IPS DF 6.9 (cell line): Measurements from ENCODE around the gene CBX2.
A peak's percentile ranks its signal among the peaks of the same experiment; 100 is the strongest.

ENCODE experiments used
- DNase-seq: peaks from one replicate; pipeline ENCODE4 v3.0.0-alpha.2; 2013; ENCODE audit warnings: low read depth, low spot score
- H3K27ac ChIP-seq: one replicate; pipeline ENCODE4 v1.5.1; 2013; ENCODE audit warnings: low read length, control low read depth
- H3K27me3 ChIP-seq: 2 replicates; pipeline ENCODE4 v1.6.1; 2013; ENCODE audit warnings: mild to moderate bottlenecking, low read length; ENCODE audit not compliant: control insufficient read depth, insufficient read depth
- H3K36me3 ChIP-seq: 2 replicates; pipeline ENCODE4 v1.6.1; 2013; ENCODE audit warnings: low read length; ENCODE audit not compliant: control insufficient read depth, insufficient read depth
- H3K4me1 ChIP-seq: 2 replicates; pipeline ENCODE4 v1.6.1; 2013; ENCODE audit warnings: low read length; ENCODE audit not compliant: control insufficient read depth, insufficient read depth
- H3K4me3 ChIP-seq: 2 replicates; pipeline ENCODE4 v1.5.1; 2013; ENCODE audit warnings: mild to moderate bottlenecking, low read length
- H3K9me3 ChIP-seq: 2 replicates; pipeline ENCODE4 v1.6.1; 2013; ENCODE audit warnings: low read length, inconsistent platforms; ENCODE audit not compliant: control insufficient read depth, insufficient read depth
- WGBS: extraction: QIAGEN DNeasy Blood & Tissue Kit; methylation state at CpG from one replicate; pipeline ENCODE4 v1.1.7; 2013; ENCODE audit warnings: mixed read lengths, missing lambda C conversion rate; ENCODE audit not compliant: insufficient read length, insufficient coverage; 5-methylcytosine and 5-hydroxymethylcytosine counted together

CBX2 gene

GRCh38 chr17:79777894-79778503 lies at the start of gene CBX2:
Gene CBX2, plus strand, starts transcription at chr17:79778148. Its CDS starts 88 bp downstream, at chr17:79778236.
- Histone ChIP-seq H3K27me3 (no peaks in the 10 kb centered on the region), H3K9me3 (no peaks in the 10 kb centered on the region), H3K36me3 (peaks cover 26% of the 10 kb centered on the region), H3K27ac (no peak within 1 kb of the TSS), H3K4me3 (peak within 1 kb of the TSS; percentile 99), H3K4me1 (peaks cover 1% of the 10 kb centered on the region; the same call in 1 of the 2 replicates)
- no CpG with 5 or more reads among the region's 96 CpGs for WGBS
- no peak for DNase-seq

GRCh38 chr17:79728169-79728907 lies 49.6 kb upstream of the CBX2 start:
- Histone ChIP-seq H3K4me1 (no peaks in the 10 kb centered on the region), H3K9me3 (no peaks in the 10 kb centered on the region), H3K27ac (no peak overlapping the region), H3K4me3 (no peak overlapping the region), H3K27me3 (no peaks in the 10 kb centered on the region), H3K36me3 (no peaks in the 10 kb centered on the region)
- WGBS: no CpG with 5 or more reads among the region's 22 CpGs
- DNase-seq: peak; percentile 83

- H3K27me3 ChIP-seq: no peaks in the 10 kb centered on the region
- DNase-seq: no peak
- no peaks in the 10 kb centered on the region for H3K36me3 ChIP-seq
- H3K4me1 ChIP-seq: no peaks in the 10 kb centered on the region
- no CpG with 5 or more reads among the region's 26 CpGs for WGBS
- no peak overlapping the region for H3K4me3 ChIP-seq
- H3K9me3 ChIP-seq: no peaks in the 10 kb centered on the region
- H3K27ac ChIP-seq: no peak overlapping the region
Measured at GRCh38 chr17:79728908-79729471, 49.0 kb upstream of the CBX2 start.

- H3K4me1 ChIP-seq: no peaks in the 10 kb centered on the region
- no peak for DNase-seq
- no peaks in the 10 kb centered on the region for H3K36me3 ChIP-seq
- H3K9me3 ChIP-seq: no peaks in the 10 kb centered on the region
- no peak overlapping the region for H3K4me3 ChIP-seq
- WGBS: no CpG with 5 or more reads among the region's 12 CpGs
- no peak overlapping the region for H3K27ac ChIP-seq
- no peaks in the 10 kb centered on the region for H3K27me3 ChIP-seq
Measured at GRCh38 chr17:79729761-79730160, 48.2 kb upstream of the CBX2 start.

GRCh38 chr17:79730437-79730768 lies 47.5 kb upstream of the CBX2 start:
- H3K36me3 ChIP-seq: no peaks in the 10 kb centered on the region
- H3K4me3 ChIP-seq: no peak overlapping the region
- H3K27ac ChIP-seq: no peak overlapping the region
- no peaks in the 10 kb centered on the region for H3K9me3 ChIP-seq
- WGBS: no CpG with 5 or more reads among the region's 5 CpGs
- no peak for DNase-seq
- H3K27me3 ChIP-seq: no peaks in the 10 kb centered on the region
- no peaks in the 10 kb centered on the region for H3K4me1 ChIP-seq

- no peak within 1 kb of the TSS for H3K4me3 ChIP-seq
Measured at GRCh38 chr17:79730769-79731483, 47.0 kb upstream of the CBX2 start, which contains the start of gene ENPP7. Gene ENPP7, plus strand, starts transcription at chr17:79730943. Its CDS starts 197 bp downstream, at chr17:79731140.

GRCh38 chr17:79732254-79732653 lies 45.7 kb upstream of the CBX2 start:
- Histone ChIP-seq H3K27me3 (no peaks in the 10 kb centered on the region), H3K4me3 (no peak overlapping the region), H3K36me3 (no peaks in the 10 kb centered on the region), H3K4me1 (no peaks in the 10 kb centered on the region), H3K9me3 (no peaks in the 10 kb centered on the region), H3K27ac (no peak overlapping the region)
- no CpG with 5 or more reads among the region's 10 CpGs for WGBS
- no peak for DNase-seq

More at GRCh38 chr17:79730769-79731483, 47.0 kb upstream of the CBX2 start, which contains the start of gene ENPP7:
- Histone ChIP-seq H3K27me3 (no peaks in the 10 kb centered on the region), H3K4me1 (no peaks in the 10 kb centered on the region), H3K9me3 (no peaks in the 10 kb centered on the region), H3K36me3 (no peaks in the 10 kb centered on the region), H3K27ac (no peak within 1 kb of the TSS)
- DNase-seq: no peak
- WGBS: no CpG with 5 or more reads among the region's 33 CpGs

GRCh38 chr17:79732804-79733691 lies 44.9 kb upstream of the CBX2 start:
- no peak for DNase-seq
- no peaks in the 10 kb centered on the region for H3K27me3 ChIP-seq
- no peak overlapping the region for H3K4me3 ChIP-seq
- no CpG with 5 or more reads among the region's 35 CpGs for WGBS
- H3K27ac ChIP-seq: no peak overlapping the region
- no peaks in the 10 kb centered on the region for H3K36me3 ChIP-seq
- H3K9me3 ChIP-seq: no peaks in the 10 kb centered on the region
- no peaks in the 10 kb centered on the region for H3K4me1 ChIP-seq

GRCh38 chr17:79733692-79734070 lies 44.3 kb upstream of the CBX2 start:
- WGBS: no CpG with 5 or more reads among the region's 9 CpGs
- DNase-seq: no peak
- Histone ChIP-seq H3K27me3 (no peaks in the 10 kb centered on the region), H3K27ac (no peak overlapping the region), H3K4me3 (no peak overlapping the region), H3K4me1 (no peaks in the 10 kb centered on the region), H3K36me3 (no peaks in the 10 kb centered on the region), H3K9me3 (no peaks in the 10 kb centered on the region)

GRCh38 chr17:79735096-79735495 lies 42.9 kb upstream of the CBX2 start:
- H3K27ac ChIP-seq: no peak overlapping the region
- no peaks in the 10 kb centered on the region for H3K9me3 ChIP-seq
- no peaks in the 10 kb centered on the region for H3K27me3 ChIP-seq
- DNase-seq: no peak
- no CpG with 5 or more reads among the region's 32 CpGs for WGBS
- no peaks in the 10 kb centered on the region for H3K4me1 ChIP-seq
- no peak overlapping the region for H3K4me3 ChIP-seq
- no peaks in the 10 kb centered on the region for H3K36me3 ChIP-seq
